GM06990 (cell line): Measurements from ENCODE around the gene VTI1A.

Source experiments
- DNase-seq: peaks from one replicate; pipeline ENCODE4 v3.0.0-alpha.2; 2011; ENCODE audit not compliant: insufficient read length; ENCODE audit errors: extremely low read depth
- H3K27me3 ChIP-seq: replicated peaks from 2 replicates; pipeline ENCODE4 v1.6.0; 2011; ENCODE audit warnings: low read length; ENCODE audit not compliant: control insufficient read depth, insufficient read depth
- H3K36me3 ChIP-seq: 2 replicates; pipeline ENCODE4 v1.5.1; 2011; ENCODE audit warnings: low read length; ENCODE audit not compliant: control insufficient read depth, insufficient read depth
- H3K4me3 ChIP-seq: replicated peaks from 2 replicates; pipeline ENCODE4 v1.5.1; 2011; ENCODE audit warnings: low read depth, mild to moderate bottlenecking, control low read depth, low read length
- TF ChIP-seq, protein P1 (sequence below): IDR thresholded peaks from 2 replicates; pipeline ENCODE4 v1.5.1; 2011; ENCODE audit warnings: low read length, control low read depth, mild to moderate bottlenecking, inconsistent platforms; ENCODE audit not compliant: insufficient read depth, poor library complexity, severe bottlenecking

The VTI1A gene

DNA sequence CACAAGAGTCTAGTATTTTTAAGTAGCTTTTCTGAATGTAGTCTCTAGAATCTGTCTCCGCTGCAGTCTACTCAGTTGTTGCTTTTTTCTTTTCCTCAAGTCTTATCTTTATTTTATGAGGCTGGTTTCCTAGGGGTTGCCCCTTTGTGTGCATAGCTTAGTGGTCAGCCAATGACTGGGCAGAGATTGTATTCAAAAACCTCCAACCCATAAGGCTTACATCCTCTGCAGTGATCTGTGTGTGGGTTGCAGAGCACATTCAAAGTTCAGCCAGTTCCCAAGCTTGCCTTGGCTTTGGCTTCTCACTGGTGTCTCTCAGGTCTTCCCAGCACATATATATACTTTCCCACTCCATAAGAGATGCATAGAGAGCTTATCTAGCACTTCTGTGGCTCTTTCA lies 343.0 kb downstream of the VTI1A start:
- Histone ChIP-seq H3K4me3 (no peak overlapping the region), H3K36me3 (no peaks in the 10 kb centered on the region), H3K27me3 (no peaks in the 10 kb centered on the region)
- TF ChIP-seq, protein P1, sequence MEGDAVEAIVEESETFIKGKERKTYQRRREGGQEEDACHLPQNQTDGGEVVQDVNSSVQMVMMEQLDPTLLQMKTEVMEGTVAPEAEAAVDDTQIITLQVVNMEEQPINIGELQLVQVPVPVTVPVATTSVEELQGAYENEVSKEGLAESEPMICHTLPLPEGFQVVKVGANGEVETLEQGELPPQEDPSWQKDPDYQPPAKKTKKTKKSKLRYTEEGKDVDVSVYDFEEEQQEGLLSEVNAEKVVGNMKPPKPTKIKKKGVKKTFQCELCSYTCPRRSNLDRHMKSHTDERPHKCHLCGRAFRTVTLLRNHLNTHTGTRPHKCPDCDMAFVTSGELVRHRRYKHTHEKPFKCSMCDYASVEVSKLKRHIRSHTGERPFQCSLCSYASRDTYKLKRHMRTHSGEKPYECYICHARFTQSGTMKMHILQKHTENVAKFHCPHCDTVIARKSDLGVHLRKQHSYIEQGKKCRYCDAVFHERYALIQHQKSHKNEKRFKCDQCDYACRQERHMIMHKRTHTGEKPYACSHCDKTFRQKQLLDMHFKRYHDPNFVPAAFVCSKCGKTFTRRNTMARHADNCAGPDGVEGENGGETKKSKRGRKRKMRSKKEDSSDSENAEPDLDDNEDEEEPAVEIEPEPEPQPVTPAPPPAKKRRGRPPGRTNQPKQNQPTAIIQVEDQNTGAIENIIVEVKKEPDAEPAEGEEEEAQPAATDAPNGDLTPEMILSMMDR = no peak
- DNase-seq = no peak

DNA sequence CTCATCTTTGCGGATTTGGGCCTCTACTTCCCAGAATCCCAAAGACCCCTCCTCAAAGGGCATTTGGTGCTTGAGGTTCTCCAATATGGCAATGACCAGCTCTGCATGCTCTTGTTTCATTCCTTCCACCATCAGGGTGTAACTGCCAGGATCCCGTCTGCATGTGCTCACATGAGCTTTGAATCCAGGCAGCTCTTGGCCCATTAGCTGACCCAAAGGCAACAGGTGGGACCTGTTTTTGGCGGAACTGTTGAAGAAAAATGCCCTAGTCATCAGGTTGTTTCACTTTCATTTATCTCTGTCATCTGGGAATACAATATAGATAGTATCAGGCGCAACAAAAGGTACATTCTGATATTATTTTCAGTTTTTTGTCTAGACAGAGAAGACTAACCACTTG lies 343.9 kb downstream of the VTI1A start:
- no peak overlapping the region for H3K4me3 ChIP-seq
- TF ChIP-seq, protein P1 = no peak
- H3K27me3 ChIP-seq = no peaks in the 10 kb centered on the region
- H3K36me3 ChIP-seq = no peaks in the 10 kb centered on the region
- DNase-seq = no peak

DNA sequence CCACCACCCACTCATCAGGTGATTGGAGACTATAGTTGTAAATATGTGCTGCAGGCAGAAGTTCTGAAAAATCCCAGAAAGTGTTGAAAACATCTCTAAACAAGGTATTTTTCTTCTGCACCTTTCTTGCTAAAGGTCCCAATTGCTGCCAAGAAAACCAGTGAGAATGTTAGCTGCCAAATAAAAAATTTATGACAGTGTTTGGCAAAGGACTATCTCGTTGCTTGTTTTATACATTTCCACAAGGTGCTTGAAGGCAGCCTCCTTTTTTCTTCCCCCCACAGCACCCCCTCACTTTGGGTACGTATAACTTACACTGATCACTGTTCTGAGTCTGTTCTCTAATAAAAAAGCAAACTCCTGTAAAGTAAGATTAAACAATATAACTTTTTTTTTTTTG lies 344.4 kb downstream of the VTI1A start:
- DNase-seq = no peak
- Histone ChIP-seq H3K27me3 (no peaks in the 10 kb centered on the region), H3K36me3 (no peaks in the 10 kb centered on the region), H3K4me3 (no peak overlapping the region)
- TF ChIP-seq, protein P1 = no peak

DNA sequence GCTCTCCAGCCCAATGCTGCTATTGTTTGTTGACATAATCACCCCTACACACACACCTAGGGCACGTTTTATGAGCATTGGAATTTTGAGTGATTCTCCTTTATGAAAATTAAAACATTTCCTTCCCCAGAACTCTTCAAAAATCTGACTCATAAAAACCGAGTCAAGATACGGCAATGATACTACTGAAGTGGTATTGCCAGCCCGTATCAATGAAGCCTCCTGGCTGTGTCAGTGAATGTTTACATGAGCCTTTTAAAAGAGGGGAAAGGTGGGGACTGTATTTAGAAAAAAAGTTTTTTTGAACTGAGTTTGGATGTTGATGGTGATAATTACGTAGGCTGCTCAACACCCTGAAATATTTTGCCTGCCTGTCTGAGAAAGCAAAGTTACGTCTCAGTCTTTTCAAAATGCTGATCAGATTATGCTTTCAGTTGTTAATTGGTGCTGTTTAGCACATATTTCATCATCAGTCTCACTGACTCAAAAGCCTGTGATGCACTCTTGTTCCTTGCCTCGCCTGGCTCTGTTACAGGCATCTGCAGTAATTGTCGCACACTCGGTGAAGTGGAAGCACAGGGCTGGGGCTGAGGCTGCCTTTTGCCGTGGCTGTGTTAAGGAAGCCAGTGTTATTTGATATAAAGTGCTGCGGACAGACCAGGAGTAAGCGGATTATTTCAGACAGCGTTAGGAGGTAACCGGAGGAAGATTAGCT lies 345.6 kb downstream of the VTI1A start:
- no peaks in the 10 kb centered on the region for H3K36me3 ChIP-seq
- no peak for DNase-seq
- no peak overlapping the region for H3K4me3 ChIP-seq
- H3K27me3 ChIP-seq = no peaks in the 10 kb centered on the region
- TF ChIP-seq, protein P1 = no peak

DNA sequence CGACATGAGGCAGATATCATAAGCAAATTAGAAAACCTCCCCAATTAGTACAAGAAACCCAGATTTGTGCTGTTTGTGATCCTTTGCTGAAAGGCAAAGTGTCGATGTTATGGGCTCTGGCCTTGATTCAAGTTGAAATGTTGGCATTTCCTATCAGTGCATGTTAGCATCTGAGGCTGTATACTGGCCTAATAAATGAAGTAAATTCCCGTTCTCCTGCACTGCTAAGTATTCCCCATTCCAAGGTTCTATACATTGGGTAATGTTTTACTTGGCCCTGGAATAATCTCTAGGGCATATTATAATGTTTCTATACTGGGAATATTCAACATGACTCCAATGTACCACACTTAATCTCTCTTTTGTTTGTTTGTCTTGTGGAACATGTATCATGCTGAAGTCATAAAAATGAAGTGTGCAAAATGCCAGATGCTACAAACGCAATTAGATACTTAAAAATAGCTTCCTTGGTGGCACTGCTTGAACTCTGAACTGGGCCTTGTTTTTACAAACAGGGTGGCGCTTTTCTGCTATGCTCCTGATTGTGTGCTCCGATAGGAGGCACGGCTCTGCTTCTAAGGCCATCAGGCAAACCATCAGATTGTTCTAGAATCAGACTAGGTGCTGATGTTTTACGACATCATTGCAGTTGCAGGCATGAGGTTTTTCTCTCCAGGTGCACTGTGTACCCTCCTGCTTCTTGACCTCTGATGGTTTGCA lies 346.3 kb downstream of the VTI1A start:
- H3K36me3 ChIP-seq = no peaks in the 10 kb centered on the region
- no peaks in the 10 kb centered on the region for H3K27me3 ChIP-seq
- TF ChIP-seq, protein P1 = no peak
- DNase-seq = no peak
- no peak overlapping the region for H3K4me3 ChIP-seq
